ENCODE data around the gene CDC42. TPM values are rescaled to one million over a fixed set of nuclear protein-coding genes. Genes with fewer than 3 reads are reported as not detected.
A peak's percentile ranks its signal among the peaks of the same experiment; 100 is the strongest.

Gene CDC42
- total and polyA plus RNA-seq, 10 of the 15 experiments (the other 5 are each of a cell fraction or from before 2014, with no cell fraction given): 184 to 479 (median 326) TPM

DNA sequence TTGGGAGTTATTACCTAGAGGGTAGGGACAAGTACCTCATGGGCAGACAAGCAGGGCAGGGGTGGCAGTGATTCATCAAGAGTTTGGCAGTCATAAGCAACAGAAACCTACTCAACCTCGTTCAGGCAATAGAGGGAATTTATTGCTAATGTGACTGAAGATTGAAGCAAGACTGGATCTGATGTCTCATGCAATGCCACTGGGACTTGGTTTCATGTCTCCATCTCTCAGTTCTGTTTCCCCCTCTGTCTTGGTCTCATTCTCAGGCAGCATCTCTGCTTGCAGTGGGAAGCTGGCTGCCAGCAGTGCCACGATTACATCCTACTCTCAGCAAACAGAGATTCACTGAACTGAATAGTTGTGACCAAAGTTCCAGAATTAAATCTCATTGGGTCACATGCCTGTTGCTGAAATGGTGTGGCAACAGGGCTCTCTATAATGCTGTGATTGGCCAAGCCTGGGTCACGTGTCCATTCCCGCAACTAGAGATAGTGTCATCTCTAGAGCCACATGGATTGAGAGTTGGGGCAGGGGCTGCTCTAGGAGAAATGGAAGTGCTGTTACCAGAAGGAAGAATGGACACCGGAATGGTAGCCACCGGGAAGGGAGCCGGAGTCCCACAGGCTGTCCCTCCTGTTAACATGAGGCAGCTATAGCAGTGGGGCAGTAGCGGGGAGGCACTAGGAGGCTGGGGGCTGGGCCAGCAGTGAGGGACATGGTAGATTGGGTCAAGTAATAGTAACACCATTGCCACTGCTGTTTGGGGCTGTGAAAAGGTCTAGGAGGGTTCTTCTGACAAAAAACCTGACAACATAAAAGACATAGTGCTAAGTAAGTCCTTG lies 3.9 kb upstream of the CDC42 start:
- in situ Hi-C loops (cut with MboI) (no loop called here), intact Hi-C loops (cut with micrococcal nuclease; ENCODE audit: unreplicated experiment) (loop anchor here (10.0 kb wide), 1 partner anchor 1676 kb away; no protein-coding TSS in a partner anchor)
- Histone ChIP-seq H3K4me1 (ENCODE audit: control insufficient read depth, insufficient read depth, low read length) (peaks cover 20% of the 10 kb centered on the region), H4K20me1 (ENCODE audit: control insufficient read depth, insufficient read depth) (no peaks in the 10 kb centered on the region), H3K9me3 (replicated peaks; ENCODE audit: control insufficient read depth, insufficient read depth, low read length) (peaks cover 2% of the 10 kb centered on the region; the same call in 1 of the 3 replicates), H2AFZ (ENCODE audit: control insufficient read depth, low read depth, low read length) (peak overlapping the region; percentile 42; the same call in 1 of the 2 replicates), H3K27me3 (replicated peaks in 1 of 2; ENCODE audit: control insufficient read depth in 2 of 2, insufficient read depth in 2 of 2, low read length in 1 of 2) (no peaks in the 10 kb centered on the region), H3K27ac (ENCODE audit: control insufficient read depth, insufficient read depth) (peak overlapping the region; percentile 45), H3K9ac (ENCODE audit: control insufficient read depth, insufficient read depth, low read length) (no peak overlapping the region), H3K79me2 (ENCODE audit: control insufficient read depth, insufficient read depth, low read length) (peaks cover 11% of the 10 kb centered on the region), H3K36me3 (ENCODE audit: control insufficient read depth in 2 of 2, insufficient read depth in 2 of 2, low read length in 1 of 2) (no peaks in the 10 kb centered on the region), H3K4me3 (no peak overlapping the region), H3K4me2 (ENCODE audit: control insufficient read depth, insufficient read depth) (peak overlapping the region; percentile 46; the same call in 1 of the 2 replicates)
- peak; percentile 47 for ATAC-seq
- peak; percentile 75 for DNase-seq (ENCODE audit: low read depth, low spot score)
- BruUV-seq (replicated peaks): no TSS peak
- WGBS (ENCODE audit: insufficient coverage, insufficient replicate concordance, low lambda C conversion rate, missing lambda C conversion rate): 66% methylated on average over 8 of the region's 8 CpGs
- ChIA-PET SMC1A (ENCODE audit: uncharacterized antibody, unreplicated experiment) (interaction anchor here (1.1 to 11.2 kb wide), 4 partner anchors 9 to 51 kb away, joined by 3 to 100 read pairs (median 4); no protein-coding TSS in a partner anchor), POLR2A (interaction anchor here (1.4 to 21.4 kb wide), 3 partner anchors 9 to 22 kb away, joined by 5 to 325 read pairs (median 59); no protein-coding TSS in a partner anchor), RAD21 (ENCODE audit: unreplicated experiment) (interaction anchor here (0.9 to 1.3 kb wide), 2 partner anchors 24 to 29 kb away, joined by 4 read pairs; no protein-coding TSS in a partner anchor), CTCF (interaction anchor here (1.0 to 12.9 kb wide), 3 partner anchors 18 to 27 kb away, joined by 3 to 107 read pairs (median 3); no protein-coding TSS in a partner anchor)
- FAIRE-seq: peak; percentile 65
- TF ChIP-seq, protein P1, sequence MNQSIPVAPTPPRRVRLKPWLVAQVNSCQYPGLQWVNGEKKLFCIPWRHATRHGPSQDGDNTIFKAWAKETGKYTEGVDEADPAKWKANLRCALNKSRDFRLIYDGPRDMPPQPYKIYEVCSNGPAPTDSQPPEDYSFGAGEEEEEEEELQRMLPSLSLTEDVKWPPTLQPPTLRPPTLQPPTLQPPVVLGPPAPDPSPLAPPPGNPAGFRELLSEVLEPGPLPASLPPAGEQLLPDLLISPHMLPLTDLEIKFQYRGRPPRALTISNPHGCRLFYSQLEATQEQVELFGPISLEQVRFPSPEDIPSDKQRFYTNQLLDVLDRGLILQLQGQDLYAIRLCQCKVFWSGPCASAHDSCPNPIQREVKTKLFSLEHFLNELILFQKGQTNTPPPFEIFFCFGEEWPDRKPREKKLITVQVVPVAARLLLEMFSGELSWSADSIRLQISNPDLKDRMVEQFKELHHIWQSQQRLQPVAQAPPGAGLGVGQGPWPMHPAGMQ (IDR thresholded peaks at IDR 0.05; ENCODE audit: borderline replicate concordance): no peak
- no peak for TF ChIP-seq ZBED1 (IDR thresholded peaks at IDR 0.05; ENCODE audit: borderline replicate concordance)
- no peak for TF ChIP-seq TCF12 (IDR thresholded peaks at IDR 0.05; ENCODE audit: low read depth, low read length)
- no peak for TF ChIP-seq NFIC (IDR thresholded peaks at IDR 0.05; ENCODE audit: low read depth, low read length)
- TF ChIP-seq POU2F2 (IDR thresholded peaks at IDR 0.05; ENCODE audit: borderline replicate concordance, low read depth, low read length): no peak
- TF ChIP-seq FOXK2 (IDR thresholded peaks at IDR 0.05): no peak
- TF ChIP-seq EP300 (IDR thresholded peaks at IDR 0.05; ENCODE audit: borderline replicate concordance in 1 of 2, control insufficient read depth in 1 of 2, low read depth in 2 of 2, low read length in 2 of 2): no peak
- TF ChIP-seq EZH2 (IDR thresholded peaks at IDR 0.05; ENCODE audit: borderline replicate concordance, control insufficient read depth, low read depth, low read length): no peak
- TF ChIP-seq, protein P2, sequence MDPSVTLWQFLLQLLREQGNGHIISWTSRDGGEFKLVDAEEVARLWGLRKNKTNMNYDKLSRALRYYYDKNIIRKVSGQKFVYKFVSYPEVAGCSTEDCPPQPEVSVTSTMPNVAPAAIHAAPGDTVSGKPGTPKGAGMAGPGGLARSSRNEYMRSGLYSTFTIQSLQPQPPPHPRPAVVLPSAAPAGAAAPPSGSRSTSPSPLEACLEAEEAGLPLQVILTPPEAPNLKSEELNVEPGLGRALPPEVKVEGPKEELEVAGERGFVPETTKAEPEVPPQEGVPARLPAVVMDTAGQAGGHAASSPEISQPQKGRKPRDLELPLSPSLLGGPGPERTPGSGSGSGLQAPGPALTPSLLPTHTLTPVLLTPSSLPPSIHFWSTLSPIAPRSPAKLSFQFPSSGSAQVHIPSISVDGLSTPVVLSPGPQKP (IDR thresholded peaks at IDR 0.05; ENCODE audit: low read depth, low read length): no peak
- no peak for TF ChIP-seq KAT2A (conservative IDR thresholded peaks at IDR 0.05; ENCODE audit: control insufficient read depth, low read depth, low read length)
- no peak for TF ChIP-seq NFYA (IDR thresholded peaks at IDR 0.05; ENCODE audit: borderline replicate concordance, low read depth, low read length)
- TF ChIP-seq, protein P3, sequence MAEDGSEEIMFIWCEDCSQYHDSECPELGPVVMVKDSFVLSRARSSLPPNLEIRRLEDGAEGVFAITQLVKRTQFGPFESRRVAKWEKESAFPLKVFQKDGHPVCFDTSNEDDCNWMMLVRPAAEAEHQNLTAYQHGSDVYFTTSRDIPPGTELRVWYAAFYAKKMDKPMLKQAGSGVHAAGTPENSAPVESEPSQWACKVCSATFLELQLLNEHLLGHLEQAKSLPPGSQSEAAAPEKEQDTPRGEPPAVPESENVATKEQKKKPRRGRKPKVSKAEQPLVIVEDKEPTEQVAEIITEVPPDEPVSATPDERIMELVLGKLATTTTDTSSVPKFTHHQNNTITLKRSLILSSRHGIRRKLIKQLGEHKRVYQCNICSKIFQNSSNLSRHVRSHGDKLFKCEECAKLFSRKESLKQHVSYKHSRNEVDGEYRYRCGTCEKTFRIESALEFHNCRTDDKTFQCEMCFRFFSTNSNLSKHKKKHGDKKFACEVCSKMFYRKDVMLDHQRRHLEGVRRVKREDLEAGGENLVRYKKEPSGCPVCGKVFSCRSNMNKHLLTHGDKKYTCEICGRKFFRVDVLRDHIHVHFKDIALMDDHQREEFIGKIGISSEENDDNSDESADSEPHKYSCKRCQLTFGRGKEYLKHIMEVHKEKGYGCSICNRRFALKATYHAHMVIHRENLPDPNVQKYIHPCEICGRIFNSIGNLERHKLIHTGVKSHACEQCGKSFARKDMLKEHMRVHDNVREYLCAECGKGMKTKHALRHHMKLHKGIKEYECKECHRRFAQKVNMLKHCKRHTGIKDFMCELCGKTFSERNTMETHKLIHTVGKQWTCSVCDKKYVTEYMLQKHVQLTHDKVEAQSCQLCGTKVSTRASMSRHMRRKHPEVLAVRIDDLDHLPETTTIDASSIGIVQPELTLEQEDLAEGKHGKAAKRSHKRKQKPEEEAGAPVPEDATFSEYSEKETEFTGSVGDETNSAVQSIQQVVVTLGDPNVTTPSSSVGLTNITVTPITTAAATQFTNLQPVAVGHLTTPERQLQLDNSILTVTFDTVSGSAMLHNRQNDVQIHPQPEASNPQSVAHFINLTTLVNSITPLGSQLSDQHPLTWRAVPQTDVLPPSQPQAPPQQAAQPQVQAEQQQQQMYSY (CRISPR knock-in tag; IDR thresholded peaks at IDR 0.05): no peak
- peak; percentile 92 for TF ChIP-seq RAD51 (IDR thresholded peaks at IDR 0.05)

Data from GM12878 (cell line).